OCI-M2 (cell line): Measurements from ENCODE around the gene CARD10.

ENCODE experiments used
- DNase-seq: peaks from one replicate; lab custom pipeline; 2025; ENCODE audit not compliant: unreplicated experiment; lab: John Stamatoyannopoulos, UW

CARD10 gene

GRCh38 chr22:37488337-37489135, 30.7 kb downstream of the CARD10 start:
- no peak for DNase-seq

- no peak for DNase-seq
Measured at GRCh38 chr22:37487571-37487970, 31.6 kb downstream of the CARD10 start.

- no peak for DNase-seq
Measured at GRCh38 chr22:37487129-37487528, 32.1 kb downstream of the CARD10 start.

GRCh38 chr22:37486224-37486845, 32.9 kb downstream of the CARD10 start, which contains the start of gene MFNG:
MFNG (minus strand) TSS chr22:37486384; CDS start chr22:37486177, 207 bp downstream.
- no peak for DNase-seq

- DNase-seq: no peak
Measured at GRCh38 chr22:37485395-37486223, 33.6 kb downstream of the CARD10 start.

GRCh38 chr22:37484480-37485394, 34.5 kb downstream of the CARD10 start:
- no peak for DNase-seq

- no peak for DNase-seq
Measured at GRCh38 chr22:37483050-37483449, 36.2 kb downstream of the CARD10 start.

GRCh38 chr22:37482244-37482643, 37.0 kb downstream of the CARD10 start:
- no peak for DNase-seq

- DNase-seq: no peak
Measured at GRCh38 chr22:37481347-37481907, 37.8 kb downstream of the CARD10 start.

- DNase-seq: no peak
Measured at GRCh38 chr22:37480387-37481346, 38.5 kb downstream of the CARD10 start.

- DNase-seq: no peak
Measured at GRCh38 chr22:37479196-37479595, 40.0 kb downstream of the CARD10 start.

GRCh38 chr22:37476389-37477329, 42.6 kb downstream of the CARD10 start:
- no peak for DNase-seq

- DNase-seq: no peak
Measured at GRCh38 chr22:37474447-37475090, 44.6 kb downstream of the CARD10 start.

- DNase-seq: no peak
Measured at GRCh38 chr22:37473437-37473946, 45.7 kb downstream of the CARD10 start.

GRCh38 chr22:37472418-37473006, 46.7 kb downstream of the CARD10 start:
- no peak for DNase-seq

GRCh38 chr22:37471727-37472417, 47.3 kb downstream of the CARD10 start:
- DNase-seq: no peak
